Measurements from ENCODE around the gene RBP3. TPM values are rescaled to one million over a fixed set of nuclear protein-coding genes. Genes with fewer than 3 reads are reported as not detected.

Gene RBP3
- total and polyA plus RNA-seq, 2 donors (not counting 3 experiments of a cell fraction or from before 2014, with no cell fraction given), result not detected

- peaks cover 15 to 16% of the 10 kb centered on the region in 2 experiments for H3K27me3 ChIP-seq (ENCODE audit: control insufficient read depth in 2 of 2, insufficient read depth in 2 of 2, low read length in 2 of 2)
- no peaks in the 10 kb centered on the region for H3K79me2 ChIP-seq (ENCODE audit: control insufficient read depth, insufficient read depth, low read length)
These were observed 45.1 kb upstream of the RBP3 start for GRCh38 chr10:47303105-47303504.

GRCh38 chr10:47303866-47304265 lies 44.3 kb upstream of the RBP3 start:
- no peak overlapping the region for H3K27ac ChIP-seq (ENCODE audit: insufficient read depth, low read depth, low read length)
- FAIRE-seq, result no peak
- no peak for DNase-seq (ENCODE audit: low read depth, low spot score)
- H3K9me3 ChIP-seq (replicated peaks; ENCODE audit: control insufficient read depth, insufficient read depth, low read length), result no peaks in the 10 kb centered on the region
- dilution Hi-C loops (cut with MboI; ENCODE audit: extremely low pct_ligation_motif_present, low sequenced_read_pairs), result no loop called here
- intact Hi-C loops (cut with micrococcal nuclease), result no loop called here
- H3K36me3 ChIP-seq (ENCODE audit: control insufficient read depth in 2 of 2, extremely low read depth in 1 of 2, insufficient read depth in 2 of 2, low read length in 2 of 2), result no peaks in the 10 kb centered on the region
- CTCF ChIA-PET, result interaction anchor here (0.9 to 1.9 kb wide), 3 partner anchors 8 to 256 kb away, joined by 3 to 10 read pairs (median 6); no protein-coding TSS in a partner anchor
- no peak overlapping the region for H3K9ac ChIP-seq (replicated peaks; ENCODE audit: extremely low read depth, insufficient read depth, low read length)
- POLR2A ChIA-PET, result no interaction called here
- H3K27me3 ChIP-seq (ENCODE audit: control insufficient read depth in 2 of 2, insufficient read depth in 2 of 2, low read length in 2 of 2), result peaks cover 12 to 13% of the 10 kb centered on the region in 2 experiments
- no peaks in the 10 kb centered on the region for H3K9me1 ChIP-seq (replicated peaks; ENCODE audit: control insufficient read depth, extremely low read depth, insufficient read depth, low read length)
- H4K20me1 ChIP-seq (replicated peaks; ENCODE audit: control insufficient read depth, extremely low read depth, insufficient read depth, low read length), result no peaks in the 10 kb centered on the region
- no peak overlapping the region for H2AFZ ChIP-seq (ENCODE audit: low read depth, low read length)
- no peak overlapping the region for H3K4me2 ChIP-seq (ENCODE audit: insufficient read depth, low read length)
- BruUV-seq (replicated peaks), result no TSS peak
- no peaks in the 10 kb centered on the region for H3K4me1 ChIP-seq (ENCODE audit: control insufficient read depth, extremely low read depth, insufficient read depth, low read length)
- H3K79me2 ChIP-seq (ENCODE audit: control insufficient read depth, insufficient read depth, low read length), result no peaks in the 10 kb centered on the region
- TF ChIP-seq MYC (IDR thresholded peaks at IDR 0.05; ENCODE audit: low read depth, low read length) (no peak), CTCF (IDR thresholded peaks at IDR 0.05; ENCODE audit: extremely low read depth in 1 of 2, insufficient read depth in 1 of 2, low read depth in 1 of 2, low read length in 2 of 2) (no peak), JUN (IDR thresholded peaks at IDR 0.05; ENCODE audit: borderline replicate concordance, insufficient read depth, insufficient read length, low read depth) (no peak), POLR2A (IDR thresholded peaks at IDR 0.05; ENCODE audit: low read depth, low read length) (no peak), GATA2 (IDR thresholded peaks at IDR 0.05; ENCODE audit: insufficient read depth, insufficient read length, low read depth, low read length) (no peak), FOS (IDR thresholded peaks at IDR 0.05; ENCODE audit: borderline replicate concordance, insufficient read depth, low read length) (no peak), MAX (IDR thresholded peaks at IDR 0.05; ENCODE audit: insufficient read depth, insufficient read length) (no peak), EZH2 (IDR thresholded peaks at IDR 0.05; ENCODE audit: borderline replicate concordance, low read depth, low read length, severe bottlenecking) (no peak), POLR2AphosphoS5 (IDR thresholded peaks at IDR 0.05; ENCODE audit: insufficient read depth, low read depth, low read length) (no peak)
- no peak overlapping the region for H3K4me3 ChIP-seq (replicated peaks in 1 of 3; ENCODE audit: insufficient read depth in 1 of 3, low read depth in 1 of 3, low read length in 3 of 3)

More at GRCh38 chr10:47303105-47303504, 45.1 kb upstream of the RBP3 start:
- Histone ChIP-seq H4K20me1 (replicated peaks; ENCODE audit: control insufficient read depth, extremely low read depth, insufficient read depth, low read length) (no peaks in the 10 kb centered on the region), H3K9ac (replicated peaks; ENCODE audit: extremely low read depth, insufficient read depth, low read length) (no peak overlapping the region), H3K27ac (ENCODE audit: insufficient read depth, low read depth, low read length) (no peak overlapping the region), H3K9me1 (replicated peaks; ENCODE audit: control insufficient read depth, extremely low read depth, insufficient read depth, low read length) (no peaks in the 10 kb centered on the region), H3K4me3 (replicated peaks in 1 of 3; ENCODE audit: insufficient read depth in 1 of 3, low read depth in 1 of 3, low read length in 3 of 3) (no peak overlapping the region), H3K36me3 (ENCODE audit: control insufficient read depth in 2 of 2, extremely low read depth in 1 of 2, insufficient read depth in 2 of 2, low read length in 2 of 2) (no peaks in the 10 kb centered on the region), H3K4me2 (ENCODE audit: insufficient read depth, low read length) (no peak overlapping the region), H3K9me3 (replicated peaks; ENCODE audit: control insufficient read depth, insufficient read depth, low read length) (no peaks in the 10 kb centered on the region), H3K4me1 (ENCODE audit: control insufficient read depth, extremely low read depth, insufficient read depth, low read length) (no peaks in the 10 kb centered on the region), H2AFZ (ENCODE audit: low read depth, low read length) (no peak overlapping the region)
- ChIA-PET POLR2A (no interaction called here), CTCF (interaction anchor here (0.9 to 1.9 kb wide), 3 partner anchors 9 to 256 kb away, joined by 3 to 10 read pairs (median 6); no protein-coding TSS in a partner anchor)
- intact Hi-C loops (cut with micrococcal nuclease), result no loop called here
- TF ChIP-seq MYC (IDR thresholded peaks at IDR 0.05; ENCODE audit: low read depth, low read length), result no peak
- TF ChIP-seq POLR2A (IDR thresholded peaks at IDR 0.05; ENCODE audit: low read depth, low read length), result no peak
- TF ChIP-seq POLR2AphosphoS5 (IDR thresholded peaks at IDR 0.05; ENCODE audit: insufficient read depth, low read depth, low read length), result no peak
- no peak for DNase-seq (ENCODE audit: low read depth, low spot score)
- BruUV-seq (replicated peaks), result no TSS peak
- no peak for FAIRE-seq
- dilution Hi-C loops (cut with MboI; ENCODE audit: extremely low pct_ligation_motif_present, low sequenced_read_pairs), result no loop called here

All from endothelial cell of umbilical vein (primary cell).